COR-L47 (cell line): ENCODE measurements around the gene STIM1.
"Not testable (repeated sequence)": the region's sequence is repeated elsewhere in the genome, so short reads cannot be mapped to it uniquely, and the experiment has no call there.

Source experiments
- DNase-seq: peaks from one replicate; lab custom pipeline; 2025; lab: John Stamatoyannopoulos, UW

Gene STIM1

DNA sequence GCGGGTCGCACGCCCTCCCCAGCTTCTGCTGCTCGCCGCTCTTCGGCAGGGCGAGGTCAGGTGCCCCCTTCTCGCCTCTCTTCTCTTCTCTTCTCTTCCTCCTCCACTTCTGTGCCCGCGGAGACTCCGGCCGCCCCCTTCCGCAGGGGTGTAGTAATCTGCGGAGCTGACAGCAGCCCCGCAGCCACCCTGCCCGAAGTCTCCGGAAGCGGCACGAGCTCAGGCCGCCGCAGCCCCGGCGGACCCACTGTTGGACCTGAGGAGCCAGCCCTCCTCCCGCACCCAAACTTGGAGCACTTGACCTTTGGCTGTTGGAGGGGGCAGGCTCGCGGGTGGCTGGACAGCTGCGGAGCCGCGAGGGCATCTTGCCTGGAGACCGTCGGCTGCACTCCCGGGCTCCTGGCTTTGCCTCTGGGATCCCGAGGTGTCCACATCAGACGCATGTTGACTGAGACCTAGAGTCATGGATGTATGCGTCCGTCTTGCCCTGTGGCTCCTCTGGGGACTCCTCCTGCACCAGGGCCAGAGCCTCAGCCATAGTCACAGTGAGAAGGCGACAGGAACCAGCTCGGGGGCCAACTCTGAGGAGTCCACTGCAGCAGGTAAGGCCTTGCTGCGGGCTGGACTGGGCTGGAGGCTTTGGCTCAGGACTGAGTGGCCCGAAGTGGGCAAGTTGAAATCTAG, 486 bp downstream of the STIM1 start:
- DNase-seq = no peak

DNA sequence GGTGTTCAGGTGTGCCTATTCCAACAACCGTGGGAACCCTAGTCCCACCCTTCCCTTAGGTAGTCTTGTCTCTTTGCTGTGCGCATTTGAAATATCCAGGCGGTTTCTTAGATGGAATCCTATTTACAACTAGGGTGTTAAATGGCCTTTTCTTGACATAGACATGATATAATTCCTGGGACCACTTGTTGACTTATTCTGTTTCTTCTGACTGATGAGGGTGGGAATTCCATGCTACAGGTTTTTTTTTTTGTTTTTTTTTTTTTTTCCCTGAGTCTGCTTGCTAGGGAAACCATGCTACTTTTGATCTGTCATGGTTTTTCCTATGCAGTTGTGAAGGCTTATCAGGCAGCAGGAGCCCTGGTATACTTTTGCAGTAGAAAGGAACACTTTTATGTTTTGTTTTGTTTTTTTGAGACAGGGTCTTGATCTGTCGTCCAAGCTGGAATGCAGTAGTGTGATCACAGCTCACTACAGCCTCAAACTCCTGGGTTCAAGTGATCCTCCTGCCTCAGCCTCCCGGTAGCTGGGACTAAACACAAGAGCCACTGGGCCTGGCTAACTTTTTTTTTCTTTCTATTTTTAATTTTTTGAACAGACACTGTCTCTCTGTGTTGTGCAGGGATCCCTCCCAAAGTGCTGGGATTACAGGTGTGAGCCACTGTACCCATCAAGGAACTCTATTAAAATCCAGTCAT, 1.5 kb downstream of the STIM1 start:
- no peak for DNase-seq

DNA sequence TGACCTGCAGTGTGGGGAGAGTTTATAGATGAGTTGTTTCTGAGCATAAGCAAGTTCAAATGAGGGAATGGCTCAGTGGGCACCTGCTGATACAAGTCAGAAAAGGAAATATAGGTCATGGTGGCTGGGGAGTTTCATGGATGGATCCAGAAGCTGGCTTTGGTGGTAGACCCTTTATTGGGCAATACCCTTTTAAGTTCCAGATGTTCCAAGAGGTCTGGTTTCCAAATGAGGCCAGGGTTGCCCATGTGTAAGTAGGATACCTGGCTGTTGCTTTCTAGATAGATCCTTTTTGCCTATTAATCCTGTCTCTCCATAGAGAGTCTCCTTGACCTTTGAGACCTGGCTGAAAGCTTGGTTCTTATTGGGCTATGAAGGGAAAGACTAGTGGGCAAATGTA, 2.2 kb downstream of the STIM1 start:
- no peak for DNase-seq

- DNase-seq = no peak
Observed at GRCh38 chr11:3859373-3859881, 4.0 kb downstream of the STIM1 start.

DNA sequence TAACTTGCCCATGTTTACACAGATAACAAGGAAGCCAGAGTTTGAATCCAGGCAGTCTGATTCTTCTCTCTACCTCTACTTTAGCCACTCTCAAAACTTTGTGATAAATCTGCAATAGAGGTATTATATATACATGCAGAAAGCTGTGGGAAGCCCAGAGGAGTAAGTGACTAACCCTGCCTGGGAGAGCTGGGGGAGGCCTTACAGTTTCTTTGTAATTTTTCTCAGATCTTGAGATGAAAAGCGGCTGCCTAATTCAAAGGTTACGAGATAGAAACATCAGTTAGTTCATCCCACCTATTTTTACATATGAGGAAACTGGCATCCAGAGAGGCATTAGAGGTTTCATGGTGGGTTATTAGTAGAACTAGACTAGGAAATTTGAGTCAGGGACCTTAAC, 4.9 kb downstream of the STIM1 start:
- no peak for DNase-seq

DNA sequence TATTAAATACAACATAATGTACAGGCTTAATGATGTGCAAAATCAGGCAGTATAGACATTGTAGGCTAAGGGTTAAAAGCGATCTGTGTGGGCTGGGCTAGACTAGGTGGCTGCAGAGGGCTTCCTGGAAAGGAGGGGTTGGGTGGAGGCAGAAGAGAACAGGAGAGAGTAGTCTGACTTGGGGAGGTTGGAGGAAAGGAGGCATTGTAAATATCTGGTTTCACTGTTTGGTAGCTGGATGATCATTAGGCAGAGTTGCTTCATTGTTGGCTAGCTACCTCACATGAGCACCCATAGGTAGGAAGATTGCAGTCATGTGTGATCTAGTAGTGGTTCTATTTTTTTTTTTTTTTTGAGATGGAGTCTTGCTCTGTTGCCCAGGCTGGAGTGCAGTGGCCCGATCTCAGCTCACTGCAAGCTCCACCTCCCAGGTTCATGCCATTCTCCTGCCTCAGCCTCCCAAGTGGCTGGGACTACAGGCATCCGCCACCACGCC, 5.5 kb downstream of the STIM1 start:
- not testable (repeated sequence) for DNase-seq

DNA sequence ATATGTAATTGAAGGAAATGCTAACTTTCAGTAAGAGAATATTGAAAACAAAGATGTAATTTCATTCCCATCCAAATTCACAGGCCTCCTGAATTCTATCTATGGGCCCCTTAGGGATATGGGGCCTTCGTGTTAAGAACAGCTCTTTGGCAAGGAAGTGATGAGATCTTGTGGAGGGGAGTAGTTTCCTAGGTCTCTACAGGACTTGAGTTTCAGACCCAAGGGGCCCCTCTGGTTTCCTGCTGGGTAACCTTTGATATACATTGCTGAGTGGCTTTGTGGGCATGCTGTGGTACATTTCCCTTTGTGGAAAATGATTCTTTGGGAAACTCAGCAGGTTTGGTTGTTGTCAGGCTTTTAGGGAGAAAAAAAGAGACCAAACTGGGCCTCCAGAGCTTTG, 6.2 kb downstream of the STIM1 start:
- DNase-seq = no peak

DNA sequence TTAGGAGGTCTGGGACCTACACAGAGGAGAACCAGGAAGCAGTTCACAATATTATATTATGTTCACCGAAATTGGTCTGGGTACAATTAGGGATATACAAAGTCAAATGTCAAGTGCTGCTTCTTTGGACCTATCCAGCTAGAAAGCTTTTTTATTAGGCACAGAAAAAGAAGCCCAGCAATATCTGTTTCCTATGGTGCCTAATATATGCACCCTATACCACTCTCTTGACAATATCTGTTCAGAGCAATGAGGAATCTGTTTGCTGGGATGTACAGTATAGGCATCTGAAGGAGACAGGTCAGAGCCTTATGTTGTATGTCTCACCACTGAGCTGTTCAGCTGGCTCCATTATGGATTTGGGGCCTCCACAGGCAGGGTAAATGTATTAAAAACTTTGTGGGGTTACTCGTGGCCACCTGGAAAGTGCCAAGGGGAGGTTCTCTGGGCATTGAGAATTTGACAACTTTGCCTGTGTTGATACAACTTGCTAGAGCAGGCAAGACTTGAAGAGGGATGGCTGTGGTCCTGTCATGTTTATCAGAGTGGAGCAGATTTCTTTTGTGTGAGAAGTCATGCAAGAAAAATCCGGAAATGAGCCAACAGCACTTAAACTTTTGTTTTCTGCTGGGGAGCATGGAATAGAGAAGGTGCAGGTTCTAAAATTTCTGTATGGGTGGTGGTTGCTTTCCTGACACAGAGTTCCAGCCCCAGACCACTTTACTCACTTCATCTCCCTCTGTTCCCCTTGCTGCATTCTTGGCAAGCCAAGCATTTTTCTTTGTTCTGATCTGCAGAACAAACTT, 10.1 kb downstream of the STIM1 start:
- no peak for DNase-seq

DNA sequence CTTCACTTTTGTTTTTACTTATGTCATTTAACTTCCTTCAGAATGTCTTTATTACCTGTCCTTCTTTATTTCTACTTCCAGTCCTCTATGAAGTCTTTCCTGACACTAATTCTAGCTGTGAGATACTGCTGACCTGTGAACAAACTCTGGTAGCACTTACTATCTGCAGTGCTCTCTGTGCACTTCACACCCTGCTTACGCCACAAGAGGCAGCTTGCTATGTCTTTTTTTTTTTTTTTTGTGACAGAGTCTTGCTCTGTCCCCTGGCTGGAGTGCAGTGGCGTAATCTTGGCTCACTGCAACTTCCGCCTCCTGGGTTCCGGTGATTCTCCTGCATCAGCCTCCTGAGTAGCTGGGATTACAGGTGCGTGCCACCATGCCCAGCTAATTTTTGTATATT, 10.7 kb downstream of the STIM1 start:
- DNase-seq = no peak

DNA sequence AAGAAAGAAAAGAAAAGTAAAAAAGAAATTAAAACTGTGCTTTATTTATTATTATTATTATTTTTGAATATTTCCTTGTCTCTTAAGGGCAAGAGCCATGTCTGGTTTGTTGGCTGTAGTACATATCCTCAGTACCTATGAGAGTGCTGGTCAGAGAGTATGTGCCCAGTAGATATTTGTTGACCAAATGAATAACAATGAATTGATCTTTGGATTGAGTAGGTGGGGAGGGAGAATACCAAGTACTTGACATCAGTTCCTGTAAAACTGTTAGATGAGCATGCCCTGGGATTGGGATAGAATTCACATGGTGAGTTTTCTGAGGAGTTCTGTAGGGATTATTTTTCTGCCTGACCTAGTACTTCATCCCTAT, 11.4 kb downstream of the STIM1 start:
- no peak for DNase-seq

DNA sequence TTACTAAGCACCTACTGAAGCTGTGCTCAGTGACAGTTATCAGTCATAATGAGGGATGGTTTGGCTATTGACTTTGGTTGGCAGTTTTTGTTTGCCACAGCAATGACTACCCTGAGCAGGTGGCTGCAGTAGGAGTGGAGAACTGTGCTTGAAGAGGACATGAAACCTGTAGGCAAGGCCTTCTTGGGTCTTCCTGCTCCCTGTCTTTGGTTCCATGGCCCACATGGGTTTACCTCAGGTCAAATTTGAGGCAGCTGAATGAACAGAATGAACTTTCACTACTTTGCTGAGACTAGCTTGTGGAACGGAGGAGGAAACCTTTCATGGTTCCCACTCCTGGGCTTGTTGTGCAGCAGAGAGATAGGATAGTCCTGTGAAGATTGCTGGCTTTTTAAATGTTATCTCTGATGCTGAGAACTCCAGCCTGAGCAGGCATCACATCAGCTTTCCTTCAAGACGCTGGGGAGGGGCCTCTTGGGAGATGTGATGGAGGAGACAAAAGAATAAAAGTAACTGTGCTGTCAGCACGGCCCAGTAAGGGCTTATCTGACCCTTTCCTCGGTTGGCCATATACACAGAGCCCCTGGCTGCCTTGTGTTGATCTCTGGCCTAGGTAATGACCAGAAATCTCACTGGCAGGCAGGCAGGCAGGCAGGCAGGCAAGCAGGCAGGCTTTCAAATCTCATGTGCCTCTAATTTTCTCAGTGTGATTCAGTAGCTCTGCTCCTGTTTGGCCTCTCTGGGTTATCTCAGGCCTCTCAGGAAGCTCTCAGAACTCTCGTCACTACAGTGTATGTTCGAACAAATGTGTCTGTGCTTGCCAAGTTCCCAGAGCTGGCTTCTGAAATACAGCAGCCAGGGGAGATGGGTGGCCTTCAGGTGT, 12.0 kb downstream of the STIM1 start:
- no peak for DNase-seq

DNA sequence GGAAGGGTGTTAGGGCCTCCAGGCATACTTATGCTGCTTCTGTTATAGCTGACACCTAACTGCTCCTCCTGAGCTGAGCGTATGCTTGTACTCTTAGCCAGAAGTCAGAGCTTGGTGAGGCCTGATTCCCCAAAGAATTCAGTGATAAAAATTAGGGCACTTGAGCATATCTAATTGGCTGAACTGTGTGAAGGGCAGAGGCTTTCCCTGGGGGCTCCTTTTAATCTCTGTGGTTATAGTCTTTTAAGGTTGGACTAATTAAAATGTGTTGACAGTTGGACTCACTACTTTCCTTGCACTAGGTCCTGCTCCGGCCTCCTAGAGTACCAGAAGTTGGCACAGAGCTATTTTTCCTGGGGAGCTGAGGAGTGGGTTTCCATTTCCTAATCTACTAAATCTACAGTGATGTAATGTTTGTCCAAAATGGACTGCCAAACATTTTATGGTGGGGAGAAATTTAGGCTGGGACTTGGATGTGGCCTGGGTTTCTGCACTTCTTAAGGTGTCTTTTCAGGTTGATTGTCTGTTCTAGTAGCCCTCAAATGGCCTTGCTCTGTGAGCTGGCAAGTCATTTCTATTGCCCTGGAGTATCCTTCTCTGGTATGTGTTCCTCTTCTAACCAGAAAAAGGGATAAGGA, 18.4 kb downstream of the STIM1 start:
- no peak for DNase-seq

- DNase-seq = no peak
Observed at GRCh38 chr11:3876613-3877012, 21.1 kb downstream of the STIM1 start.

- DNase-seq = no peak
Observed at GRCh38 chr11:3877364-3878257, 22.1 kb downstream of the STIM1 start.

DNA sequence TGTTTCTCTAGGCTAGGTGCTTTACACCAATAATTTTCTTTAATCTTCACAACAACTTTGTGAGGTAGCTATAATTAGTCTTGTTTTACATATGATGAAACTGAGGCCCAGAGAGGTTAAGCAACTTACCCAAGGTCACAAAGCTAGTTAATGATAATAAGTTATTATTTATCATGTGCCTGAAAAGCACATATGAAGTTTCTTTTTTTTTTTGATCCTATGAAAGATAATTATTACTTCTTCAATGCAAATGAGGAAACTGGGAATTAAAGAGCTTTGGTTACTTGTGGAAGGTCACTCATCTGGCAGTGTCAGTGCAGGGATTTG, 22.8 kb downstream of the STIM1 start:
- DNase-seq = no peak

DNA sequence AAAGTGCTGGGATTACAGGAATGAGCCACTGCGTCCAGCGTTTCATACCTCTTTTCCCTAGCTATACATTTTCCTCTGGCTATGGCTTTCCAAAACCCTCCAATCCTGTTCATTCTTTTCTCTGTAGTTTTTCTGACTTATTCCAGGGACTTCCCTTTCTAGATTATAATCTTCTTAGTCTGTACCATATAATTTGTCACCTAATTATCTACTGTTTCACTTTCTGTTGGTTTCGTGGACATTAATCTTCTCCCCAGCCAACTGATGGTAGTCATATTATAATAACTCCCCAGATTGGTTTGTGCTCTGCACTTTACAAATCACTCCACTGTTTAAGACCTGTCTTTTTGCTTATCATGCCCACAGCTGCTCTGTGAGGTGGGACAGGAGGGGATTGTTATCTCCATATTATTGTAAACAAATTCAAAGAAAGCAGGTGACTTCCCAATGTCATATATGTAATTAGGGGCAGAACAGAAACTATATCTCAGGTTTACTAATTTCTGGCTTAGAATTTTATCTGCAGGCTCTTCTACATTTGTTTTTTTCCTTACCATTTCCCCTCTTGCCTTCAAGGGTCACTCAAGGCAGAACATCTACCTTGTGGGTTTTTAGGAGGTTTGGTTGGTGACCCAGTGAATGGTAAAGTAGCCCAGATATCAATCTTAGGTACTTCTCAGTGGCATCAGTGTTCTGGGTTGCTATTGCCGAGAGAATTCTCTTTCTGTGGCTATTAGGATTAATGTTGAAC, 23.9 kb downstream of the STIM1 start:
- DNase-seq = no peak

DNA sequence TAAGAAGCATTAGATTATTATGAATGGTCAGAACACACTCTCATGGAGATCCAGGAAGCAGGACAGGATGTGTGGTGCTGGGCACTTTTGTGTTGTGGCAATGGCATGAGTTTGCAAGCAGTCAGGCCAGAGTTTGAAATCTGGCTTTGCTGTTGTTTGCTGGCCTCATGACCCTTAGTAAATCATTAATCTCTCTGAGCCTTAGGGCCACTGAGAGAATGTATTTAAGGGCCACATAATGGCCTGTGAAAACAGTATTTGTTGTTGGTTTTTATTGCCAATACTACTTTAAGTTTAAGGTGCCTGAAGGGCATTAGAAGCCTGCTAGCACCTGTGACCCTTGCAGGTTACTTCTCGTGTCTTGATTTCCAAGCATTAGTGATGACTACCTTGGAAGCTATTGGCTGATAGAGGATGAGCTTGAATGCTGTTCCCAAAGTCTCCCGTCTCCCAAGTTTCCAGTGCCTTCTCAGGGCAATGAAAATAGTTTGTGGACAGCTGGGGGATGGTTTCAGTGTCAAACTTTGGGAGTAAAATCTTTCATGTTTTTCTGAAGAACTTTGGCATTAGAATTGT, 24.6 kb downstream of the STIM1 start:
- no peak for DNase-seq

- no peak for DNase-seq
Observed at GRCh38 chr11:3880724-3881123, 25.3 kb downstream of the STIM1 start.

- DNase-seq = no peak
Observed at GRCh38 chr11:3882655-3883054, 27.2 kb downstream of the STIM1 start.
